ENCODE results near the gene GARIN5A.

GARIN5A gene

DNA sequence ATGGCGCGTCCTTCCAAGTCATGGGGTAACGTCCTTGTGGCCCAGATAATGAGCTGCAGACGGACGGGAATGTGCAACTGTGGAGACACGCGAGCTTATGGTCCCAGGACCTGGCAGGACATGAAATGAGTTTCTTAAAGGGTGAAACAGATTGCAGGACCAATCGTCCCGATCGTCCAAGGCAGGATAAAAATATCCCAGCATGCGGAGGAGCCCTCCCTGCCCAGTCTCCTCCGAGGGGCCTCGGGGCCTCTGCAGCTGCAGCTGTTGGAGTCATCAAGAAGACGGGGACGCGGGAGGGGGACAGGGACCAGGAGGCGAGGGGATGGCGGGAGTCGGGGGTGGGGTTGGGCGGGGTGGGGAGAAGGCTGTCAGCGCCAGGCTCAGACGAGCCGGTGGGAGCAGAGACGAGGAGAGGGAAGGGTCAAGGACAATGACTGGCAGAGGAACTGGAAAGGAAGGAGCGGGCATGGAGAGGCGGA, 14.4 kb upstream of the GARIN5A start:
- H3K4me1 ChIP-seq (ENCODE audit: control insufficient read depth, low read length), result peaks cover 31% of the 10 kb centered on the region
- H3K27ac ChIP-seq (ENCODE audit: low read depth, low read length), result no peak overlapping the region
- H3F3A ChIP-seq (ENCODE audit: control insufficient read depth, insufficient read depth), result peaks cover 11% of the 10 kb centered on the region
- no peaks in the 10 kb centered on the region for H4K20me1 ChIP-seq (ENCODE audit: control insufficient read depth, insufficient read depth, low read depth, low read length)
- H3K4me2 ChIP-seq (ENCODE audit: low read length), result no peak overlapping the region
- H3K4me3 ChIP-seq (ENCODE audit: low read length), result no peak overlapping the region
- no peaks in the 10 kb centered on the region for H3K36me3 ChIP-seq (ENCODE audit: control insufficient read depth, low read length)
- no peaks in the 10 kb centered on the region for H3K9me2 ChIP-seq (replicated peaks; ENCODE audit: control insufficient read depth, low read length)
- no peaks in the 10 kb centered on the region for H3K79me2 ChIP-seq (ENCODE audit: control insufficient read depth, low read length)
- H3K27me3 ChIP-seq (ENCODE audit: control insufficient read depth, low read length), result no peaks in the 10 kb centered on the region
- TF ChIP-seq, protein P1, sequence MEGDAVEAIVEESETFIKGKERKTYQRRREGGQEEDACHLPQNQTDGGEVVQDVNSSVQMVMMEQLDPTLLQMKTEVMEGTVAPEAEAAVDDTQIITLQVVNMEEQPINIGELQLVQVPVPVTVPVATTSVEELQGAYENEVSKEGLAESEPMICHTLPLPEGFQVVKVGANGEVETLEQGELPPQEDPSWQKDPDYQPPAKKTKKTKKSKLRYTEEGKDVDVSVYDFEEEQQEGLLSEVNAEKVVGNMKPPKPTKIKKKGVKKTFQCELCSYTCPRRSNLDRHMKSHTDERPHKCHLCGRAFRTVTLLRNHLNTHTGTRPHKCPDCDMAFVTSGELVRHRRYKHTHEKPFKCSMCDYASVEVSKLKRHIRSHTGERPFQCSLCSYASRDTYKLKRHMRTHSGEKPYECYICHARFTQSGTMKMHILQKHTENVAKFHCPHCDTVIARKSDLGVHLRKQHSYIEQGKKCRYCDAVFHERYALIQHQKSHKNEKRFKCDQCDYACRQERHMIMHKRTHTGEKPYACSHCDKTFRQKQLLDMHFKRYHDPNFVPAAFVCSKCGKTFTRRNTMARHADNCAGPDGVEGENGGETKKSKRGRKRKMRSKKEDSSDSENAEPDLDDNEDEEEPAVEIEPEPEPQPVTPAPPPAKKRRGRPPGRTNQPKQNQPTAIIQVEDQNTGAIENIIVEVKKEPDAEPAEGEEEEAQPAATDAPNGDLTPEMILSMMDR (IDR thresholded peaks at IDR 0.05; ENCODE audit: low read depth, low read length, poor library complexity, severe bottlenecking), result no peak
- TF ChIP-seq EZH2phosphoT487 (IDR thresholded peaks at IDR 0.05; ENCODE audit: borderline replicate concordance, low read length), result no peak
- H3K9me3 ChIP-seq (ENCODE audit: control insufficient read depth, insufficient read depth, low read length), result peaks cover 8% of the 10 kb centered on the region; the same call in 1 of the 2 replicates

DNA sequence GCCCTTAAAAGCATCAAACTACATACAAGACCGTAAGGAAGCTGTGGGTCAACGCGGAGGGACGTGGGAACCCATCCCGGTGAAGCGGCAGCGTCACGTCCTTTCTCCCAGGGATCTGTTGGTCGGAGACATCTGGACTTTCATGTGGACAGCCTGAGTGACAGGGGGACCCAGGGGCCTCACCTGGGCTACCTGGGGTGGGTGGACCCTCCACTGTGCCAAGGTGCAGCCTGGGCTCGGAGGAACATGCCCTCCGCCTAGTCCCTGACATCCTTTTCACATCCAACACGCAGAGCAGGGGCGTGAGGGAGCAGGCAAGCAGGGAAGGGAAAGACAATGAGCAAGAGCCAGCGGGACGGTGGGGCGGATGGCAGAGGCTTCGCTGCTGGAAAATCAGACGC, 13.8 kb upstream of the GARIN5A start:
- Histone ChIP-seq H3K4me3 (ENCODE audit: low read length) (no peak overlapping the region), H3K9me3 (ENCODE audit: control insufficient read depth, insufficient read depth, low read length) (peaks cover 8% of the 10 kb centered on the region; the same call in 1 of the 2 replicates), H3K27ac (ENCODE audit: low read depth, low read length) (no peak overlapping the region), H3K4me2 (ENCODE audit: low read length) (no peak overlapping the region), H3K27me3 (ENCODE audit: control insufficient read depth, low read length) (no peaks in the 10 kb centered on the region), H3K9me2 (replicated peaks; ENCODE audit: control insufficient read depth, low read length) (no peaks in the 10 kb centered on the region), H3F3A (ENCODE audit: control insufficient read depth, insufficient read depth) (peaks cover 11% of the 10 kb centered on the region), H3K36me3 (ENCODE audit: control insufficient read depth, low read length) (no peaks in the 10 kb centered on the region; the same call in 1 of the 2 replicates), H3K79me2 (ENCODE audit: control insufficient read depth, low read length) (no peaks in the 10 kb centered on the region), H3K4me1 (ENCODE audit: control insufficient read depth, low read length) (peaks cover 31% of the 10 kb centered on the region), H4K20me1 (ENCODE audit: control insufficient read depth, insufficient read depth, low read depth, low read length) (no peaks in the 10 kb centered on the region)
- TF ChIP-seq, protein P1 (IDR thresholded peaks at IDR 0.05; ENCODE audit: low read depth, low read length, poor library complexity, severe bottlenecking), result no peak

DNA sequence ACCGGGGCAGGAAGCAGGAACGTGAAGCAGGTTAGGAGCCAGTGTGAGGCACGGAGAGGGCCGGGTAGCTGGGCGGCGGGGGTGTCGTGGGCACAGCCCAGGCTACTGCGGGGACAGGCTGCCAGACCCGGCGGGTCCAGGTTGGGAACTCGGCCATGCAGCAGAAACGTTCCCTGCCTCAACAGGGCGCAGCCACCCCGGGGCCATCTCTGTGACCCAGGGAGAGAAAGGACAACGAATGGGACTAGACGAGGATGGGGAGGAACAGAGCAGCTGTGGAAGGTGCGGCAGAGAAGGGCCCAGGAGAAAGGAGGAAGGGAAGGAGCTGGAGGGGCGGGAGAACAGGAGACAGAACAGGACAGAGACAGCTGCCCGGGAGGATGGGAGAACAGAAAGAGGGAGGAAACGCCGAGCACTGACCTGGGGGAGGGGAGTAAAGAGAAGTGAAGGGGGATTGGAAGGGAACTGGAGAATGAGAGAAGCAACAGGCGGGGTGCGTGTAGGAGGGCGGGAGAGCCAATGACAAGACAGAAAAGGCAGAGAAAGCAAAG, 12.9 kb upstream of the GARIN5A start:
- H3K36me3 ChIP-seq (ENCODE audit: control insufficient read depth, low read length), result peaks cover 9% of the 10 kb centered on the region
- H3K27me3 ChIP-seq (ENCODE audit: control insufficient read depth, low read length), result no peaks in the 10 kb centered on the region
- no peaks in the 10 kb centered on the region for H3K79me2 ChIP-seq (ENCODE audit: control insufficient read depth, low read length)
- no peaks in the 10 kb centered on the region for H3K9me2 ChIP-seq (replicated peaks; ENCODE audit: control insufficient read depth, low read length)
- peaks cover 11% of the 10 kb centered on the region for H3F3A ChIP-seq (ENCODE audit: control insufficient read depth, insufficient read depth)
- H3K4me1 ChIP-seq (ENCODE audit: control insufficient read depth, low read length), result peaks cover 31% of the 10 kb centered on the region
- H3K27ac ChIP-seq (ENCODE audit: low read depth, low read length), result no peak overlapping the region
- no peaks in the 10 kb centered on the region for H4K20me1 ChIP-seq (ENCODE audit: control insufficient read depth, insufficient read depth, low read depth, low read length)
- H3K9me3 ChIP-seq (ENCODE audit: control insufficient read depth, insufficient read depth, low read length), result peaks cover 8% of the 10 kb centered on the region; the same call in 1 of the 2 replicates
- TF ChIP-seq, protein P1 (IDR thresholded peaks at IDR 0.05; ENCODE audit: low read depth, low read length, poor library complexity, severe bottlenecking), result no peak
- TF ChIP-seq EZH2phosphoT487 (IDR thresholded peaks at IDR 0.05; ENCODE audit: borderline replicate concordance, low read length), result no peak
- H3K4me2 ChIP-seq (ENCODE audit: low read length), result no peak overlapping the region
- H3K4me3 ChIP-seq (ENCODE audit: low read length), result no peak overlapping the region

All from DOHH2 (cell line).